K562 (cell line): ENCODE data around the gene PTBP3. TPM values are rescaled to one million over a fixed set of nuclear protein-coding genes. Genes with fewer than 3 reads are reported as not detected.

Source experiments
- ATAC-seq: fragments of 200-7000 bp; cut with Tn5 transposase; 3 replicates; pipeline ENCODE4 v1.9.1; 2020; ENCODE audit warnings: moderate library complexity
- BruUV-seq: library from RNA; stranded (reverse); fragments of 400-500 nt; replicated peaks from 2 replicates; lab custom pipeline; 2021; lab: Mats Ljungman, UMichigan
- CTCF ChIA-PET: fragments of 300-600 bp; formaldehyde crosslinking; extraction: SDS; loops from one replicate; lab custom pipeline; 2021; ENCODE audit warnings: low intra/inter-chr PET ratio; lab: Yijun Ruan, JAX
- POLR2A ChIA-PET: fragments of 300-600, 350-650 bp; sonication (Branson Sonifier 250); formaldehyde crosslinking; extraction: SDS; loops from one replicate; lab custom pipeline; 2021; ENCODE audit warnings: antibody characterized with exemption, inconsistent platforms; lab: Yijun Ruan, JAX
- DNase-seq, 4 experiments: peaks; one replicate each; pipeline versions ENCODE4 v3.0.0 to v3.0.0-alpha.2; 2011 to 2018; ENCODE audit warnings: low spot score in 3 of 4, mixed read lengths in 3 of 4; ENCODE audit errors: extremely low read depth in 1 of 4
- FAIRE-seq: peaks from 2 replicates; lab custom pipeline; 2011; peaks lifted over from hg19 to GRCh38; lab: Jason Lieb, UNC
- H2AFZ ChIP-seq: 2 replicates; pipeline ENCODE4 v1.6.0; 2011; ENCODE audit warnings: low read depth, low read length, control low read depth, inconsistent platforms
- H3K27ac ChIP-seq: fragments of 200-600 bp; 3 replicates; pipeline ENCODE4 v1.8.0; 2011; ENCODE audit warnings: low read depth, mild to moderate bottlenecking, control low read depth, inconsistent platforms, low read length, moderate library complexity, mixed read lengths; ENCODE audit errors: extremely low read depth
- H3K27me3 ChIP-seq, 2 experiments: fragments of 300-600 bp in 1 of 2; 2 replicates in 1 of 2; 3 replicates in 1 of 2; pipeline versions ENCODE4 v1.6.0 to v1.8.0; 2011; ENCODE audit warnings: inconsistent platforms in 2 of 2, low read length in 2 of 2, mild to moderate bottlenecking in 1 of 2, mixed read lengths in 1 of 2, moderate library complexity in 1 of 2; ENCODE audit not compliant: control insufficient read depth in 2 of 2, insufficient read depth in 2 of 2
- H3K36me3 ChIP-seq: fragments of 300-600 bp; 3 replicates; pipeline ENCODE4 v1.8.0; 2011; ENCODE audit warnings: mild to moderate bottlenecking, low read length, inconsistent platforms; ENCODE audit not compliant: control insufficient read depth, insufficient read depth
- H3K4me1 ChIP-seq, 2 experiments: fragments of 200-600 bp in 1 of 2; replicated peaks in 1 of 2; 2 replicates in 1 of 2; 3 replicates in 1 of 2; pipeline versions ENCODE4 v1.5.1 to v1.8.0; 2011; ENCODE audit warnings: inconsistent platforms in 2 of 2, low read length in 2 of 2, mild to moderate bottlenecking in 1 of 2, mixed read lengths in 1 of 2, moderate library complexity in 1 of 2; ENCODE audit not compliant: control insufficient read depth in 2 of 2, insufficient read depth in 2 of 2
- H3K4me2 ChIP-seq: 2 replicates; pipeline ENCODE4 v1.6.1; 2011; ENCODE audit warnings: low read length, control low read depth, inconsistent platforms, mixed read lengths; ENCODE audit not compliant: insufficient read depth
- H3K4me3 ChIP-seq: fragments of 200-600 bp; sonication (generic), shearing (Covaris generic); 2 replicates; pipeline ENCODE4 v1.5.1; 2016; ENCODE audit warnings: control low read depth, inconsistent platforms
- H3K79me2 ChIP-seq: fragments of 200-600 bp; 3 replicates; pipeline ENCODE4 v1.8.0; 2011; ENCODE audit warnings: low read length, inconsistent platforms; ENCODE audit not compliant: control insufficient read depth, insufficient read depth
- H3K9ac ChIP-seq, 2 experiments: 2 replicates each; pipeline versions ENCODE4 v1.6.0 to v1.6.1; 2011; ENCODE audit warnings: low read depth in 2 of 2, low read length in 2 of 2, control low read depth in 1 of 2, inconsistent platforms in 1 of 2, mild to moderate bottlenecking in 1 of 2, mixed read lengths in 1 of 2; ENCODE audit not compliant: insufficient read depth in 1 of 2
- H3K9me1 ChIP-seq: one replicate; pipeline ENCODE4 v1.6.0; 2011; ENCODE audit warnings: inconsistent platforms, mild to moderate bottlenecking, low read length, moderate library complexity; ENCODE audit not compliant: control insufficient read depth, insufficient read depth
- H3K9me3 ChIP-seq: replicated peaks from 2 replicates; pipeline ENCODE4 v1.5.1; 2011; ENCODE audit warnings: low read depth, low read length, inconsistent platforms; ENCODE audit not compliant: control insufficient read depth, insufficient read depth
- H4K20me1 ChIP-seq: replicated peaks from 2 replicates; pipeline ENCODE4 v1.6.1; 2011; ENCODE audit warnings: low read length, inconsistent platforms, mixed read lengths; ENCODE audit not compliant: control insufficient read depth, insufficient read depth
- ARHGAP35 ChIP-seq: fragments of 450-650 bp; IDR thresholded peaks from 2 replicates; pipeline ENCODE4 v1.6.1; 2018; ENCODE audit not compliant: partially characterized antibody
- CTBP1 ChIP-seq: fragments of 450-650 bp; IDR thresholded peaks from 2 replicates; pipeline ENCODE4 v1.6.1; 2016; ENCODE audit warnings: borderline replicate concordance
- GTF2B ChIP-seq: IDR thresholded peaks from 2 replicates; pipeline ENCODE4 v1.6.1; 2011; ENCODE audit not compliant: insufficient read length; ENCODE audit errors: extremely low read depth
- HES1 ChIP-seq: fragments of 450-650 bp; IDR thresholded peaks from 2 replicates; pipeline ENCODE4 v1.6.1; 2016; ENCODE audit warnings: low read depth, mild to moderate bottlenecking, moderate library complexity
- HOXB6 ChIP-seq: fragments of 250-450 bp; sonication (Bioruptor Pico); IDR thresholded peaks from 2 replicates; pipeline ENCODE4 v1.5.1; 2022; ENCODE audit warnings: mild to moderate bottlenecking, borderline replicate concordance
- IFI16 ChIP-seq: fragments of 250-450 bp; sonication (Bioruptor Pico); IDR thresholded peaks from 2 replicates; pipeline ENCODE4 v2.1.2; 2022; ENCODE audit warnings: mild to moderate bottlenecking, inconsistent platforms
- IRF9 ChIP-seq: fragments of 450-650 bp; IDR thresholded peaks from 2 replicates; pipeline ENCODE4 v1.6.1; 2016; ENCODE audit warnings: missing biosample characterization, missing genetic modification characterization
- MCM7 ChIP-seq, 2 experiments: fragments of 450-650 bp; IDR thresholded peaks; 2 replicates each; pipeline ENCODE4 v1.6.1; 2016 to 2018
- MEF2A ChIP-seq: IDR thresholded peaks from 2 replicates; pipeline ENCODE4 v1.6.1; 2011; ENCODE audit warnings: low read depth, mild to moderate bottlenecking, low read length, moderate library complexity; ENCODE audit not compliant: control insufficient read depth
- MEF2D ChIP-seq: conservative IDR thresholded peaks from 2 replicates; pipeline ENCODE4 v1.6.1; 2016; ENCODE audit warnings: low read depth, missing genetic modification characterization, missing compliant biosample characterization
- NCOA1 ChIP-seq: fragments of 450-650 bp; IDR thresholded peaks from 2 replicates; pipeline ENCODE4 v1.6.1; 2016; ENCODE audit warnings: low read depth
- NCOA4 ChIP-seq: fragments of 450-650 bp; IDR thresholded peaks from 2 replicates; pipeline ENCODE4 v1.6.1; 2018; ENCODE audit warnings: mild to moderate bottlenecking; ENCODE audit not compliant: partially characterized antibody
- PCBP2 ChIP-seq: fragments of 200-400 bp; formaldehyde crosslinking; IDR thresholded peaks from 2 replicates; pipeline ENCODE4 v1.6.1; 2018; ENCODE audit warnings: low read length, low read depth, mild to moderate bottlenecking, moderate library complexity; ENCODE audit not compliant: poor library complexity, severe bottlenecking
- RFX7 ChIP-seq: fragments of 250-450 bp; sonication (Bioruptor Pico); IDR thresholded peaks from 2 replicates; pipeline ENCODE4 v1.5.1; 2021; ENCODE audit warnings: mild to moderate bottlenecking
- SMARCA5 ChIP-seq: fragments of 450-650 bp; IDR thresholded peaks from 2 replicates; pipeline ENCODE4 v1.6.1; 2016
- TEAD2 ChIP-seq: fragments of 450-650 bp; IDR thresholded peaks from 2 replicates; pipeline ENCODE4 v1.6.1; 2016; ENCODE audit warnings: missing genetic modification characterization, control low read depth, missing compliant biosample characterization
- THRA ChIP-seq: fragments of 450-650 bp; IDR thresholded peaks from 2 replicates; pipeline ENCODE4 v1.6.1; 2017; ENCODE audit warnings: mild to moderate bottlenecking, moderate library complexity
- ZNF280A ChIP-seq: fragments of 450-650 bp; IDR thresholded peaks from 2 replicates; pipeline ENCODE4 v1.6.1; 2018; ENCODE audit warnings: mild to moderate bottlenecking, low read depth; ENCODE audit not compliant: partially characterized antibody
- in situ Hi-C: fragments of 300-500 bp; cut with MboI; formaldehyde crosslinking; loops from 4 replicates; pipeline ENCODE4 v1.15.0; 2018; ENCODE audit warnings: inconsistent platforms, mixed read lengths
- intact Hi-C: fragments of 100-400 bp; cut with micrococcal nuclease; formaldehyde crosslinking; loops from 2 replicates; pipeline ENCODE4 v1.14.2; 2022
- polyA plus RNA-seq, 8 experiments: library from polyadenylated mRNA; depleted of rRNA in 4 of 8; stranded (reverse) in 5 of 8; unstranded in 3 of 8; fragments of >200 nt; fragmentation: Nextera tagmentation in 2 of 8; fragmentation: Illumina TruSeq in 1 of 8; extraction: Ambion mirVana in 2 of 8; extraction: Trizol in 1 of 8; gene quantifications; 2 replicates each; pipeline versions ENCODE4 v1.2.1 to v1.2.3, GENCODE V29; 2011 to 2014; ENCODE audit warnings: inconsistent platforms in 1 of 8, missing spikeins in 1 of 8
- total RNA-seq, 7 experiments: library from RNA; depleted of rRNA in 6 of 7; stranded (reverse); fragments of >200 nt in 6 of 7; fragmentation: Illumina TruSeq in 2 of 7; extraction: Trizol in 2 of 7; gene quantifications; 2 replicates each; pipeline versions ENCODE4 v1.2.1 to v1.2.3, GENCODE V29; 2011 to 2021; ENCODE audit warnings: low replicate concordance in 1 of 7

Gene PTBP3
- total and polyA plus RNA-seq, 9 of the 15 experiments (the other 6 are each of a cell fraction or from before 2014, with no cell fraction given), result 22.4 to 132 (median 68.0) TPM

GRCh38 chr9:112279501-112279900 is 53.9 kb downstream of the PTBP3 start:
- Histone ChIP-seq H4K20me1 (no peaks in the 10 kb centered on the region), H3K27ac (no peak overlapping the region), H3K27me3 (no peaks in the 10 kb centered on the region), H3K9ac (no peak overlapping the region), H3K9me1 (no peaks in the 10 kb centered on the region), H3K4me1 (no peaks in the 10 kb centered on the region; a peak in 1 of 5 replicates), H3K9me3 (peaks cover 14% of the 10 kb centered on the region), H3K4me2 (no peak overlapping the region), H3K36me3 (peaks cover 19% of the 10 kb centered on the region; the same call in 2 of the 3 replicates), H3K79me2 (peaks cover 72% of the 10 kb centered on the region), H2AFZ (no peak overlapping the region), H3K4me3 (no peak overlapping the region)
- ATAC-seq (no peak), FAIRE-seq (no peak), DNase-seq (no peak)
- ChIA-PET POLR2A (no interaction called here), CTCF (no interaction called here)
- BruUV-seq, result no TSS peak
- in situ Hi-C loops (no loop called here), intact Hi-C loops (no loop called here)
- TF ChIP-seq MCM7 (IDR thresholded peaks at IDR 0.05) (no peak), HES1 (no peak), MEF2A (no peak), IRF9 (tag) (no peak), CTBP1 (no peak), PCBP2 (no peak), IFI16 (no peak), ZNF280A (no peak), RFX7 (CRISPR knock-in tag) (no peak), THRA (no peak), SMARCA5 (no peak), MEF2D (tag) (no peak), GTF2B (no peak), ARHGAP35 (no peak), TEAD2 (tag) (no peak), NCOA1 (no peak), NCOA4 (no peak), HOXB6 (CRISPR knock-in tag) (no peak)
